Upper lobe of left lung (tissue), 6 donors: ENCODE results near the gene SYT14. TPM values are rescaled to one million over a fixed set of nuclear protein-coding genes. Genes with fewer than 3 reads are reported as not detected.

Experiments used
- ATAC-seq, 2 donors: fragments of 200-7000 bp; cut with Tn5 transposase; one replicate each; pipeline ENCODE4 v1.9.1; 2022; ENCODE audit warnings: mild to moderate bottlenecking in 2 of 2, moderate library complexity in 2 of 2; ENCODE audit not compliant: low FRiP score in 2 of 2
- DNase-seq, 2 donors: peaks; one replicate each; pipeline ENCODE4 v3.0.0-alpha.2; 2019 to 2020
- H3K27ac ChIP-seq, 4 donors: fragments of 200-600 bp; sonication (generic); one replicate each; pipeline ENCODE4 v1.5.1; 2016 to 2019
- H3K27me3 ChIP-seq, 4 donors: fragments of 200-600 bp; sonication (generic); one replicate each; pipeline ENCODE4 v1.5.1; 2017 to 2019
- H3K36me3 ChIP-seq, 4 donors: fragments of 200-600 bp; sonication (generic); one replicate each; pipeline ENCODE4 v1.5.1; 2016 to 2019
- H3K4me1 ChIP-seq, 4 donors: fragments of 200-600 bp; sonication (generic); one replicate each; pipeline ENCODE4 v1.5.1; 2018 to 2019
- H3K4me3 ChIP-seq, 4 donors: fragments of 200-600 bp; sonication (generic); one replicate each; pipeline ENCODE4 v1.5.1; 2017 to 2019; ENCODE audit warnings: mild to moderate bottlenecking in 2 of 4, moderate library complexity in 1 of 4
- H3K9me3 ChIP-seq, 4 donors: fragments of 200-600 bp; sonication (generic); one replicate each; pipeline ENCODE4 v1.5.1; 2018 to 2019
- EP300 ChIP-seq, 4 donors: sonication (generic); formaldehyde crosslinking; IDR thresholded peaks; one replicate each; pipeline ENCODE4 v1.5.1; 2017; ENCODE audit warnings: antibody characterized with exemption in 4 of 4, control low read depth in 2 of 4
- POLR2A ChIP-seq, 4 donors: fragments of 450-650 bp; IDR thresholded peaks; one replicate each; pipeline ENCODE4 v1.5.1; 2016 to 2017; ENCODE audit warnings: antibody characterized with exemption in 4 of 4, mild to moderate bottlenecking in 2 of 4
- POLR2AphosphoS5 ChIP-seq, 2 donors: sonication (generic); formaldehyde crosslinking; IDR thresholded peaks; one replicate each; pipeline ENCODE4 v1.5.1; 2017; ENCODE audit warnings: antibody characterized with exemption in 2 of 2
- WGBS, 2 donors: methylation state at CpG; one replicate each; pipeline ENCODE4 v1.1.5; 2017 to 2018; 5-methylcytosine and 5-hydroxymethylcytosine counted together
- total RNA-seq, 6 donors: library from RNA; depleted of rRNA in 4 of 6; stranded (reverse); fragments of >200 nt in 4 of 6; gene quantifications; one replicate each; pipeline versions ENCODE4 v1.1.0 to v1.2.1, GENCODE V29; 2016 to 2021
- TF ChIP-seq, protein P1 (sequence below), 6 experiments: fragments of 450-650 bp in 4 of 6; fragments of 200-600 bp in 2 of 6; sonication (generic) in 2 of 6; IDR thresholded peaks; one replicate each; pipeline ENCODE4 v1.5.1; 2016 to 2019; ENCODE audit warnings: antibody characterized with exemption in 6 of 6
- donor health status: DM: no; HTN: no; CAD: no; lungs with moderate emphysema.
- donor health status: DM: no; HTN: yes; CAD: no; lungs with severe emphysema.

SYT14 gene
- total RNA-seq, 6 donors from 2014 or later: not detected

DNA sequence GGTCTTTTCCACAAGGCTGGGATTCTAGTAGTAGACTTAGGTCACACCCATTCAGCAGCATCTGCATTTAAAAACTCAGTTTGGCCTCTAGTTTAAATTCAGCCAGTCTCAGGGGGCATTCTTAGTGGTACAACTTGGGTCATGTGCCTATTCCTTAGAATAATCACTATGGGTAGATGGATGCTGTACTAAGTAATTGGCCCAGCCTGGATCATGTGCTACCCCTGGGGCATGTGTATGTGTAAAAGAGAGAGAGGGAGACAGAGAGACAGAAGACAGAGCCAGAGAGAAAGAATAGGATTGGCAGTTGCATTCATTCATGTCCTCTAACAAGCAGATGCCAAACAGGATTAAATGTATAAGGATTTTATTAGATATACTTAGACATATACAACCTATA lies 13.6 kb upstream of the SYT14 start:
- H3K36me3 ChIP-seq: no peaks in the 10 kb centered on the region
- no peak overlapping the region for H3K27ac ChIP-seq
- no peaks in the 10 kb centered on the region for H3K9me3 ChIP-seq
- no peaks in the 10 kb centered on the region for H3K4me1 ChIP-seq
- TF ChIP-seq POLR2AphosphoS5 (IDR thresholded peaks at IDR 0.05): no peak
- no peaks in the 10 kb centered on the region for H3K27me3 ChIP-seq
- ATAC-seq (no peak), DNase-seq (no peak)
- H3K4me3 ChIP-seq: no peak overlapping the region

DNA sequence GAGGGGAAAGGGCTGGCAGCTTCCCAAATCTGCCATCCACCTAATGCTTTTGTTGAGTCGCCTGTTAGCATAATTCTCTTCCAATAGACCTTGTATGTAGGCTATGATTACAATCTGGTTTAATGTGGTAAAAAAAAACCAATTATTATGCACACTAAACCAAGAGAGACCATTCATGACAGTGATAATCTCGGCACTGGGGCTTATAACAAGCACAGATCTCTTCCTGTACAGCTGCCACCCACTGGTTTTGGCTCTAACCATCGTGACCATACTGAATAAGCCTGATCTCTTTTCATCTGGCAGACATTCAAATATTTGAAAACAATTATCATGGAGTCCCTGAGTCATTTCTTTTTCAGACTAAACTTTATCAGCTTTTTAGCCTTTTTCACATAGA lies 12.0 kb upstream of the SYT14 start:
- DNase-seq (no peak), ATAC-seq (no peak)
- WGBS, 2 donors: 26 to 39% methylated on average over 3 of the region's 3 CpGs
- H3K27ac ChIP-seq: no peak overlapping the region
- TF ChIP-seq EP300 (IDR thresholded peaks at IDR 0.05) (no peak), POLR2AphosphoS5 (IDR thresholded peaks at IDR 0.05) (no peak), POLR2A (IDR thresholded peaks at IDR 0.05) (no peak)
- TF ChIP-seq, protein P1, sequence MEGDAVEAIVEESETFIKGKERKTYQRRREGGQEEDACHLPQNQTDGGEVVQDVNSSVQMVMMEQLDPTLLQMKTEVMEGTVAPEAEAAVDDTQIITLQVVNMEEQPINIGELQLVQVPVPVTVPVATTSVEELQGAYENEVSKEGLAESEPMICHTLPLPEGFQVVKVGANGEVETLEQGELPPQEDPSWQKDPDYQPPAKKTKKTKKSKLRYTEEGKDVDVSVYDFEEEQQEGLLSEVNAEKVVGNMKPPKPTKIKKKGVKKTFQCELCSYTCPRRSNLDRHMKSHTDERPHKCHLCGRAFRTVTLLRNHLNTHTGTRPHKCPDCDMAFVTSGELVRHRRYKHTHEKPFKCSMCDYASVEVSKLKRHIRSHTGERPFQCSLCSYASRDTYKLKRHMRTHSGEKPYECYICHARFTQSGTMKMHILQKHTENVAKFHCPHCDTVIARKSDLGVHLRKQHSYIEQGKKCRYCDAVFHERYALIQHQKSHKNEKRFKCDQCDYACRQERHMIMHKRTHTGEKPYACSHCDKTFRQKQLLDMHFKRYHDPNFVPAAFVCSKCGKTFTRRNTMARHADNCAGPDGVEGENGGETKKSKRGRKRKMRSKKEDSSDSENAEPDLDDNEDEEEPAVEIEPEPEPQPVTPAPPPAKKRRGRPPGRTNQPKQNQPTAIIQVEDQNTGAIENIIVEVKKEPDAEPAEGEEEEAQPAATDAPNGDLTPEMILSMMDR (IDR thresholded peaks at IDR 0.05): no peak
- no peaks in the 10 kb centered on the region for H3K9me3 ChIP-seq
- no peaks in the 10 kb centered on the region for H3K4me1 ChIP-seq
- no peak overlapping the region for H3K4me3 ChIP-seq
- H3K36me3 ChIP-seq: no peaks in the 10 kb centered on the region
- H3K27me3 ChIP-seq: no peaks in the 10 kb centered on the region

DNA sequence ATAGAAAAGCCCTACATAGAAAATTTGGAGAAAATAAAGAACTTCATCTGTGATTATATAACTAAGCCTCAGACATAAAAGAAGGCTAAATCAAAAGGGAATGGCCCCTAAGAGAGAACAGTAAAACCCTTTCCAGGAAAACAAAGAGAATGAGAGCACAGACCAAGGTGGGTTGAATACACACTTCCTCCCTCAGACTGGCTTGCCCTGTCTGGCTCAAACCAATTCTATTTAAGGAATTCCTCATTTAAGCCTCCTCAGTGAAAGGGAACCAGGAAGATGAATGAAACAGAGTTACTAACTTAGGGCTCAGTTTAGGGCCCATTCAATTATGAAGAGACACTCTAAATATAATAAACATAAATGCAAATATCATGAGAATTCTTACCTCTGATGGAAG lies 10.6 kb upstream of the SYT14 start:
- ATAC-seq (no peak), DNase-seq (no peak)
- no peak overlapping the region for H3K27ac ChIP-seq
- H3K36me3 ChIP-seq: no peaks in the 10 kb centered on the region
- TF ChIP-seq EP300 (IDR thresholded peaks at IDR 0.05) (no peak), POLR2A (IDR thresholded peaks at IDR 0.05) (no peak), POLR2AphosphoS5 (IDR thresholded peaks at IDR 0.05) (no peak)
- TF ChIP-seq, protein P1 (IDR thresholded peaks at IDR 0.05): no peak
- no peaks in the 10 kb centered on the region for H3K9me3 ChIP-seq
- H3K4me3 ChIP-seq: no peak overlapping the region
- no peaks in the 10 kb centered on the region for H3K4me1 ChIP-seq
- no peaks in the 10 kb centered on the region for H3K27me3 ChIP-seq

DNA sequence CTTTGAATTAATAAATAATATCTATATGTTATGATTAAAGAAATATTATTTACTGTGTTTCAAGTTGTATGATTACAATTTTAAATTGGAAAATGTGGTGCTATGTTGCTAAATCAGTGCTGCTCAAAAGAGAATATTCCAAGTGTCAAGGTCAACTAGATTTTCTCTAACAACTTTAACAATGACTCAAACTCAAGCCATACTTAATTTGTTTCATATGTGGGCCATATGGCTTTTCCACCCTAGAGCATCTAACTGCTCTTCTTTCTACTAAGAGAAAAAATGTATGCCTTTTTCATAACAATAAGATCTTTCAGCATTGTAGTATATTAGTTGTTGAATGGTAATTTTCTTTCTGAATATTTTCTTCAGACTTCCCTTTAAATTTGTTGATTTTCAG lies 8.3 kb upstream of the SYT14 start:
- DNase-seq: no peak
- Histone ChIP-seq H3K36me3 (no peaks in the 10 kb centered on the region), H3K27ac (no peak overlapping the region), H3K27me3 (no peaks in the 10 kb centered on the region), H3K4me1 (no peaks in the 10 kb centered on the region), H3K4me3 (no peak overlapping the region), H3K9me3 (no peaks in the 10 kb centered on the region)
- ATAC-seq: no peak
- TF ChIP-seq, protein P1 (IDR thresholded peaks at IDR 0.05): no peak
- TF ChIP-seq POLR2AphosphoS5 (IDR thresholded peaks at IDR 0.05) (no peak), EP300 (IDR thresholded peaks at IDR 0.05) (no peak), POLR2A (IDR thresholded peaks at IDR 0.05) (no peak)

DNA sequence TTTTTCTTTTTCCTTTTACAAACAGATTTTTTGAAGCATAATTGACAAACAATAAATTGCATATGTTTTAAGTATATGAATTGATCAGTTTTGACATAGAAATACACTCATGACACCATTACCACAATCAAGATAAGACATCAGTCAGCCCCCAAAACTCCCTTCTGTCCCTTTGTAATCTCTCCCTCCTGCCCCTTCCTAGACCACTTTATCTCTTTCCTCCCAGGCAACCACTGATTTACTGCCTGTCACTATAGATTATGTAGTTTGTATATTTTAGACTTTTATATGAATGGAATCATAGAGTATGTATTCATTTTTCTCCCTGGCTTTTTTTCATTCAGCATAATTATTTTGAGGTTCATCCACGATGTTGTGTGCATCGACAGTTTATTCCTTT lies 6.9 kb upstream of the SYT14 start:
- H3K9me3 ChIP-seq: no peaks in the 10 kb centered on the region
- H3K27me3 ChIP-seq: no peaks in the 10 kb centered on the region
- TF ChIP-seq EP300 (IDR thresholded peaks at IDR 0.05) (no peak), POLR2AphosphoS5 (IDR thresholded peaks at IDR 0.05) (no peak), POLR2A (IDR thresholded peaks at IDR 0.05) (no peak)
- TF ChIP-seq, protein P1 (IDR thresholded peaks at IDR 0.05): no peak
- no peaks in the 10 kb centered on the region for H3K4me1 ChIP-seq
- DNase-seq: no peak
- no peak overlapping the region for H3K4me3 ChIP-seq
- H3K36me3 ChIP-seq: no peaks in the 10 kb centered on the region
- no peak overlapping the region for H3K27ac ChIP-seq
- WGBS, 2 donors: 67 to 68% methylated on average over 2 of the region's 2 CpGs
- ATAC-seq: no peak
